ENCODE data around the gene OR5F1.

OR5F1 gene

DNA sequence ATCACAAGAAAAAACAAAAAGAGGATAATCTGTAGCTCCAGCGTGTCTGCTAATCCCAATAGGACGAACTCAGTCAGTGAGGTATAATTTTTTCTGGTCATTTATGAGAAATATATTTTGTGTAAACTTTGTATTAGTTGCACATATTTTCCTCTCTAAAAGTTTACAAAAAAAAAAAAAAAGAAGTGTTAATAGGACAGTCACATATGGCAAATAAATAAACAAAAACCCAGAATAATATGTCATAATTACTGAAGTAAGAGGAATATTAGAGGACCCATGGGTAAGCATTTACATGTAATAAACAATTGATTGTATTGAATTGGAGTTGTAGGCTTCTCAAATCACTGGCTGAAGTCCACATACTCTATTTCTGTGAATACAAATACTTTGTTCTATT lies at the start of gene OR5F1:
Gene OR5F1 (minus strand): TSS at position 101 of the 400 bp plus-strand sequence. CDS start 0 bp downstream, at position 101.
- DNase-seq (ENCODE audit: low spot score) = no peak

DNA sequence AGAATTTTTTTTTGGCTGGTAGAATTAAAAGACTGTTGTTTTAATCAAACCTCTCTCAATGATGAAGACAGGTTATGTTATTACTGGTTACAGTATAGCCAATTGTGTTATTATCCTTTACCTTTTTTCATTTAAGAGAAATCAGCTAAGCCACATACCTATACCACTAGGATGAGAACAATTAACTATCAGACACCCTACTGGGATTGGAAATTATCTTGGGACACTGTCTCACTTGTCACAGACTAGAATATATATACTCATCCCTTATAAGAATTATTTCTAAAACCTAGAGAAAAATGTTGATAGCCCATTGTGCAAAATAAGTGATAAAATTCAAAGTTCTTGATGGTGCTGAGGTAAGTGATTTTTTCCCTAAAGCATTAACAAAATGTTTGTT lies 32.9 kb upstream of the OR5F1 start, which contains the start of gene OR5AS1:
Gene OR5AS1 (plus strand): TSS at position 301 of the 400 bp plus-strand sequence. CDS start 2,765 bp downstream, outside the sequence.
- no peak for DNase-seq (ENCODE audit: low spot score)

DNA sequence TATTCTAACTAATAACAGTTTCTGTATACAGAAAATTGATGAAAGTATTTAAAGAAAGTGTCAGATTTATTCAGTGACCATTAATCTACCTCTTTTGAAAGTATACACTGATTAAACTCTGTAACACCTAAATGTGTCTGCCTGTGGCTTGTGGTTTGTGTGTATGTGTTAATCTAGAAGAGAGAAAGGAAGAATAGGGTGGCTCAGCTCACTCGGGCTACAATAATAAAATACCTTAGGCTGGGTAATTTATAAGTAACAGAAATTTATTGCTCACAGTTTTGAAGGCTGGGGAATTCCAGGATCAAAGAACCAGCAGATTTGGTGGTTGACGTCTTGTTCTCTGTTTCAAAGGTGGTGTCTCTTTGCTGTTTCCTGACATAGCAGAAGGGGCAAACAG lies 19.4 kb upstream of the OR5F1 start:
- no peak for DNase-seq (ENCODE audit: low spot score)

DNA sequence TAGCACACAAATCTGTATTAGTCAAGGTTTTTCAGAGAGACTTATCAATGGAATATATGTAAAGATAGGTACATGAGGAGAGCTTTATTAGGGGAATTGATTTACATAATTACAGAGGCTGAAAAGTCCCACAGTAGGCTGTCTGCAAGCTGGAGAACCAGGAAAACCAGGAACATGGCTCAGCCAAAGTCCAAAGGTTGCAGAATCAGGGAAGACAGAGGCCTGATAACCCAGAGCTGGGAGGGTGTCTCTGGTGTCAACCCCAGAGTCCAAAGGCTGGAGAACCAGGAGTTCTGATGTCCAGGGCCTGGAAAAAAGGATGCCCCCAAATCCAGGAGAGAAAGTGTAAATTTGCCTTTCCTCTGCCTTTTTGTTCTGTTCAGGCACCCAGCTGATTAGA lies 16.3 kb upstream of the OR5F1 start:
- DNase-seq (ENCODE audit: low spot score) = no peak

DNA sequence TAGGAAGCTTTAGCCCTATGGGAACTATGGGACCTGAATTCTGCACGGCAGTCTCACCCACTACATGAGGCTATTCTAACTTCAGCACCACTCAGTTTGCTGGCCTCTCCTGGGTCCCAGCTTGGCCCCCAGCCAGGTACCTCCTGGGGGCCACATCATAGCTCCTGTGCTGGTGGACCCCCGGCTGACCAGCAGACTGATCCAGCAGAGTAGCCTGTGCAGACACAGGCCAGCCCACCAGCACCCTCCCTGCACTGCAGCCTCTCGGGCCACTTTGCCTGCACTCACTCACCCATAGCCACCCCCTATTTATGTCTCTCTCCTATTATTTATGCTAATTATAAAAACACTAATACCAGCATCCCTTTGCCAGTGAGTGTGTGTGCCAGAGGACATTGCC lies 23.5 kb downstream of the OR5F1 start:
- no peak for DNase-seq (ENCODE audit: low spot score)

DNA sequence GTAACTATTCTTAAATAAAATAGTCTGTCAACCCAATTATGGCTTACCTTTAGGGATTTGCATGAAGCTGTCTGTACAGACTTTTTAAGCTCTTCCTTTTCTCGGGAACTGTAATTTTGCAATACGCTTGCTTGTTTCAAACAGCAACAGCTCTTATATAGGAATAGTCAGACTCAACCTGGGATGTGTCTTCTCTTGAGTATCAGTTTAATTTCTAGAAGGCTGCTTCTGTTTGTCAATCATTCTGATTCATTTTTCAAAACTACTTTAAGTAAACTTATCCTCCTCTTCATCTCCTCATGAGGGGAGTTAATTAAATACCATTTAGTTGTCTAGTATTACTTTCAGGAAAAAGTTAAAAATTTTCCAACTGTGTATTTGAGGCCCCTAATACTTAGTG lies 24.6 kb downstream of the OR5F1 start, which contains the start of gene OR10AG1:
Gene OR10AG1 (minus strand): TSS at position 101 of the 400 bp plus-strand sequence. CDS start 38 bp downstream, at position 63.
- no peak for DNase-seq (ENCODE audit: low spot score)

DNA sequence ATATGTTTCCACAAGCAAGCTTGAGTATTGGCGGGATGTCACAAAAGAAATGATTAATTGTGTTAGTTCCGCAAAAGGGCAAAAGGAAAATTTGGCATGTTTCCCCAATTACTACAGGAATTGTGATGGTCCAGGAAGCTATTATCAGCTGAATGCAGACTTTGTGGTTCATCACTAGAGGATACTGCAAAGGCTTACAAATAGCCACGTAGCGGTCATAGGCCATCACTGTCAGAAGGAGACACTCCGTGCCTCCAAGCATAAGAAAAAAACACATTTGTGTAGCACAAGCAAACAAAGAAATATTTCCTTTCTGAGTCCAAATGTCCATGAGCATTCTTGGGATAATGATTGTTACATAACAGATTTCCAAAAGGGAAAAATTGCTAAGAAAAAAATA lies 26.5 kb downstream of the OR5F1 start:
- DNase-seq (ENCODE audit: low spot score) = no peak

DNA sequence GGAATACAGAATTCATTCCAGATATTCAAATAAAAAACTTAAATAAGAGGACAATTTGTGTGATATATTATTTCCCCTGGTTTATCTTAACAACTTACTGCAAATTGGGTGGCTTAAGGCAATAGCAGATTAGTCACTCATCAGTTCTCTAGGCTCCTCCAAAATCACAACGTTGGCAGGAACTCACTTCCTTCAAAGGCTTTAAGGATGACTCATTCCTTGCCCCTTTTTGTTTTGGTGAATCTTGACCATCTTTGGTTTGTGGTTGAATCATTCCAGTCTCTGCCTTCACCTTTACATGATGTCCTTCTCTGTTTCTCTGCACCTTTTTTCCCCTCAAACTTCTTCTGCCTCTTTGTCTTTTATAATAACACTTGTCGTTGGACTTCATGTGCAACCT lies 28.0 kb downstream of the OR5F1 start:
- DNase-seq (ENCODE audit: low spot score) = no peak

DNA sequence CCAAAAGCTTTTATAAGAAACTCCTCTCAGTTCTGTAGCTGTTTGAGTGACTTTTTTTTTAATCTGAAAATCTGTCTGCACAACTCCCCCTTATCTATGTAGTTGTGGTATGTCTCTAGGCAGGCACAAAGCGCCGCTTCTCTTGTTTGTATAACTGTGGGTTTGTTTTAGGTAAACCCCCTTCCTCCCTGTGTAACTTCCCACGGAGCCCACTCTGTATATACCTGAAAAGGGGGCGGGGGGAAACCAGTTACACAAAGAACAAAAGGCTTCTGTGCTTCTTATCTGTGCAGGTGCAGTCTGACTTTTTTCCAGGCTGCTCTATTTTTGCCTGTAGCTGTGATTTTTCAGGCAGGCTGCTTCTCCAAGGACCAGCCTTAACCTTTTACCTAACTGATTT lies 37.9 kb downstream of the OR5F1 start:
- no peak for DNase-seq (ENCODE audit: low spot score)

DNA sequence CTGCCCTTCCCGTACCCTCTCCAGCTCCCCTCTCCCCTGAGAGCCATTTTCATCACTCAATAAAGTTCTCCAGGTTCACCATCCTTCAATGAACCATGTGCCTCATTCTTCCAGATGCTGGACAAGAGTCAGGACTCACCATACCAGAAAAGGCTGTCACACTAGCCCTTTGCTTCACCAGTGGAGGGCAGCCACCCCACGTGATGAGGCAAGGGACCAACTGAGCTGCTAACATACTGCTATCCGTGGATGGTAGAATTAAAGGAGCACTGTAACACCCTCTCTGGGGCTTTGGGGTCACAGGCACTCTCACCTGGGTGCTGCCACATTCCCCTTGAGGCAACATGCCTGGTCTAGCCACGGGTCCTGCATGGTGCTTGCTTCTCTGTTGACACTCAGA lies 45.1 kb downstream of the OR5F1 start:
- no peak for DNase-seq (ENCODE audit: low spot score)

All from RKO (cell line).